H9 (cell line): ENCODE data around the gene MOCS2. TPM values are rescaled to one million over a fixed set of nuclear protein-coding genes. Genes with fewer than 3 reads are reported as not detected.
A peak's percentile ranks its signal among the peaks of the same experiment; 100 is the strongest.

ENCODE experiments used
- DNase-seq: peaks from one replicate; pipeline ENCODE4 v3.0.0-alpha.2; 2017
- H2AFZ ChIP-seq: one replicate; pipeline ENCODE4 v1.6.1; 2013; ENCODE audit warnings: mild to moderate bottlenecking, low read length, control low read depth, moderate library complexity
- H2AK5ac ChIP-seq: 2 replicates; pipeline ENCODE4 v1.6.1; 2013; ENCODE audit warnings: low read length, control low read depth, mixed read lengths; ENCODE audit not compliant: insufficient read length
- H2BK120ac ChIP-seq: one replicate; pipeline ENCODE4 v1.6.1; 2013; ENCODE audit warnings: low read depth, mild to moderate bottlenecking, low read length, control low read depth, inconsistent platforms; ENCODE audit not compliant: poor library complexity, severe bottlenecking
- H2BK12ac ChIP-seq: 2 replicates; pipeline ENCODE4 v1.6.1; 2013; ENCODE audit warnings: low read length, control low read depth, mixed read lengths, low read depth; ENCODE audit not compliant: insufficient read length
- H2BK15ac ChIP-seq: 2 replicates; pipeline ENCODE4 v1.6.1; 2013; ENCODE audit warnings: low read depth, low read length, control low read depth
- H2BK20ac ChIP-seq: one replicate; pipeline ENCODE4 v1.6.1; 2013; ENCODE audit warnings: low read depth, mild to moderate bottlenecking, low read length, control low read depth, inconsistent platforms; ENCODE audit not compliant: poor library complexity, severe bottlenecking
- H2BK5ac ChIP-seq: 2 replicates; pipeline ENCODE4 v1.6.1; 2013; ENCODE audit warnings: low read length, control low read depth, mixed read lengths; ENCODE audit not compliant: insufficient read length
- H3K14ac ChIP-seq: 2 replicates; pipeline ENCODE4 v1.6.1; 2013; ENCODE audit warnings: low read length, control low read depth; ENCODE audit not compliant: insufficient read depth
- H3K18ac ChIP-seq: 2 replicates; pipeline ENCODE4 v1.6.1; 2013; ENCODE audit warnings: low read depth, mild to moderate bottlenecking, mixed read lengths, low read length, control low read depth; ENCODE audit not compliant: insufficient read length
- H3K23ac ChIP-seq: 2 replicates; pipeline ENCODE4 v1.6.1; 2013; ENCODE audit warnings: low read length, control low read depth, mixed read lengths, low read depth; ENCODE audit not compliant: insufficient read length
- H3K23me2 ChIP-seq: 2 replicates; pipeline ENCODE4 v1.6.1; 2013; ENCODE audit warnings: low read depth, mild to moderate bottlenecking, mixed read lengths, low read length, control low read depth; ENCODE audit not compliant: insufficient read length, poor library complexity, severe bottlenecking
- H3K27ac ChIP-seq: 2 replicates; pipeline ENCODE4 v1.5.1; 2013; ENCODE audit warnings: low read length, control low read depth, mixed read lengths, low read depth; ENCODE audit not compliant: insufficient read length
- H3K27me3 ChIP-seq: 2 replicates; pipeline ENCODE4 v1.6.1; 2013; ENCODE audit warnings: low read length, control low read depth, inconsistent platforms; ENCODE audit not compliant: insufficient read depth
- H3K4ac ChIP-seq: 2 replicates; pipeline ENCODE4 v1.6.1; 2013; ENCODE audit warnings: low read depth, mild to moderate bottlenecking, control low read depth, inconsistent platforms, low read length, moderate library complexity
- H3K4me1 ChIP-seq: 2 replicates; pipeline ENCODE4 v1.6.1; 2013; ENCODE audit warnings: low read length, control low read depth, inconsistent platforms; ENCODE audit not compliant: insufficient read depth
- H3K4me2 ChIP-seq: 2 replicates; pipeline ENCODE4 v1.6.1; 2013; ENCODE audit warnings: low read length, control low read depth, mixed read lengths; ENCODE audit not compliant: insufficient read length, insufficient read depth
- H3K56ac ChIP-seq: 2 replicates; pipeline ENCODE4 v1.6.1; 2013; ENCODE audit warnings: low read depth, mild to moderate bottlenecking, mixed read lengths, low read length, control low read depth; ENCODE audit not compliant: insufficient read length
- H3K79me1 ChIP-seq: 2 replicates; pipeline ENCODE4 v1.6.1; 2013; ENCODE audit warnings: low read depth, mild to moderate bottlenecking, moderate library complexity, low read length, control low read depth, inconsistent platforms; ENCODE audit not compliant: insufficient read depth, poor library complexity, severe bottlenecking
- H3K79me2 ChIP-seq: 2 replicates; pipeline ENCODE4 v1.6.1; 2013; ENCODE audit warnings: low read length, control low read depth, inconsistent platforms; ENCODE audit not compliant: insufficient read depth
- H3K9ac ChIP-seq: 2 replicates; pipeline ENCODE4 v1.6.1; 2013; ENCODE audit warnings: low read length, control low read depth, mixed read lengths; ENCODE audit not compliant: insufficient read length; ENCODE audit errors: extremely low read depth
- H3K9me3 ChIP-seq: one replicate; pipeline ENCODE4 v1.6.1; 2013; ENCODE audit warnings: low read depth, low read length, inconsistent platforms; ENCODE audit not compliant: control insufficient read depth
- H3T11ph ChIP-seq: one replicate; pipeline ENCODE4 v1.6.1; 2013; ENCODE audit warnings: mild to moderate bottlenecking, low read length, control low read depth, inconsistent platforms
- H4K20me1 ChIP-seq: one replicate; pipeline ENCODE4 v1.6.1; 2013; ENCODE audit not compliant: control insufficient read depth, insufficient read length, insufficient read depth
- H4K5ac ChIP-seq: 2 replicates; pipeline ENCODE4 v1.6.1; 2013; ENCODE audit warnings: low read depth, mild to moderate bottlenecking, mixed read lengths, low read length, control low read depth; ENCODE audit not compliant: insufficient read length
- H4K8ac ChIP-seq: replicated peaks from 2 replicates; pipeline ENCODE4 v1.6.1; 2013; ENCODE audit warnings: low read length, control low read depth, mixed read lengths, low read depth; ENCODE audit not compliant: insufficient read length
- H4K91ac ChIP-seq: 2 replicates; pipeline ENCODE4 v1.6.1; 2013; ENCODE audit warnings: low read depth, mild to moderate bottlenecking, moderate library complexity, mixed read lengths, low read length, control low read depth; ENCODE audit not compliant: insufficient read length
- H3K27ac Mint-ChIP-seq, 3 experiments: 2 replicates in 2 of 3; 3 replicates in 1 of 3; pipeline ENCODE4 v1.8.0; 2020 to 2021; ENCODE audit warnings: mixed read lengths in 3 of 3, mild to moderate bottlenecking in 1 of 3, moderate library complexity in 1 of 3
- H3K27me3 Mint-ChIP-seq: 2 replicates; pipeline ENCODE4 v1.8.0; 2021; ENCODE audit warnings: low read depth, mild to moderate bottlenecking, moderate library complexity, mixed read lengths
- H3K36me3 Mint-ChIP-seq, 3 experiments: 2 replicates in 2 of 3; 3 replicates in 1 of 3; pipeline ENCODE4 v1.8.0; 2020 to 2021; ENCODE audit warnings: low read depth in 3 of 3, mixed read lengths in 3 of 3; ENCODE audit not compliant: insufficient read depth in 1 of 3
- H3K4me1 Mint-ChIP-seq, 2 experiments: 2 replicates each; pipeline ENCODE4 v1.8.0; 2020; ENCODE audit warnings: mixed read lengths in 2 of 2
- H3K4me3 Mint-ChIP-seq, 2 experiments: 2 replicates in 1 of 2; 3 replicates in 1 of 2; pipeline ENCODE4 v1.8.0; 2020 to 2021; ENCODE audit warnings: mild to moderate bottlenecking in 2 of 2, mixed read lengths in 2 of 2, moderate library complexity in 1 of 2
- H3K9me3 Mint-ChIP-seq, 2 experiments: 2 replicates in 1 of 2; 3 replicates in 1 of 2; pipeline ENCODE4 v1.8.0; 2020; ENCODE audit warnings: mild to moderate bottlenecking in 2 of 2, mixed read lengths in 2 of 2, moderate library complexity in 1 of 2
- WGBS: extraction: QIAGEN DNeasy Blood & Tissue Kit; methylation state at CpG from one replicate; pipeline ENCODE4 v1.1.7; 2013; ENCODE audit warnings: missing lambda C conversion rate, low lambda C conversion rate, mixed read lengths; ENCODE audit not compliant: insufficient read length; ENCODE audit errors: extremely low coverage; 5-methylcytosine and 5-hydroxymethylcytosine counted together
- total RNA-seq: library from RNA; stranded (reverse); gene quantifications from 2 replicates; pipeline ENCODE4 v1.2.1, GENCODE V29; 2021
- TF ChIP-seq, protein P1 (sequence below): fragments of 200-600 bp; sonication (generic); conservative IDR thresholded peaks from 3 replicates; pipeline ENCODE4 v1.8.0; 2021; ENCODE audit warnings: antibody characterized with exemption, mild to moderate bottlenecking

Gene MOCS2
- total RNA-seq, 1 experiment from 2014 or later: 24.8 TPM

GRCh38 chr5:53087171-53087570 is 22.4 kb downstream of the MOCS2 start:
- Histone ChIP-seq H3K4me1 (no peaks in the 10 kb centered on the region), H3K18ac (no peak overlapping the region), H3K27me3 (no peaks in the 10 kb centered on the region), H3K23me2 (no peaks in the 10 kb centered on the region), H2BK120ac (no peak overlapping the region), H4K5ac (no peak overlapping the region), H3K4ac (no peak overlapping the region), H2AK5ac (no peak overlapping the region), H3K14ac (no peak overlapping the region), H4K91ac (no peak overlapping the region), H4K20me1 (no peaks in the 10 kb centered on the region), H2BK12ac (no peak overlapping the region), H4K8ac (no peak overlapping the region), H3K4me2 (no peak overlapping the region), H3K79me2 (no peaks in the 10 kb centered on the region), H3K56ac (no peak overlapping the region), H3K79me1 (no peaks in the 10 kb centered on the region), H3T11ph (no peak overlapping the region), H3K27ac (no peak overlapping the region), H2BK5ac (no peak overlapping the region), H2AFZ (no peak overlapping the region), H2BK15ac (no peak overlapping the region), H2BK20ac (no peak overlapping the region), H3K9me3 (no peaks in the 10 kb centered on the region), H3K23ac (no peak overlapping the region), H3K9ac (no peak overlapping the region)
- no peaks in the 10 kb centered on the region for H3K4me1 Mint-ChIP-seq
- H3K4me3 Mint-ChIP-seq: no peak overlapping the region
- no CpG with 5 or more reads among the region's 1 CpG for WGBS
- no peaks in the 10 kb centered on the region for H3K9me3 Mint-ChIP-seq
- no peaks in the 10 kb centered on the region for H3K27me3 Mint-ChIP-seq
- no peak for DNase-seq
- peak overlapping the region in 1 of 3 experiments; percentile 59; a peak in 1 of 7 replicates for H3K27ac Mint-ChIP-seq
- H3K36me3 Mint-ChIP-seq: no peaks in the 10 kb centered on the region
- TF ChIP-seq, protein P1, sequence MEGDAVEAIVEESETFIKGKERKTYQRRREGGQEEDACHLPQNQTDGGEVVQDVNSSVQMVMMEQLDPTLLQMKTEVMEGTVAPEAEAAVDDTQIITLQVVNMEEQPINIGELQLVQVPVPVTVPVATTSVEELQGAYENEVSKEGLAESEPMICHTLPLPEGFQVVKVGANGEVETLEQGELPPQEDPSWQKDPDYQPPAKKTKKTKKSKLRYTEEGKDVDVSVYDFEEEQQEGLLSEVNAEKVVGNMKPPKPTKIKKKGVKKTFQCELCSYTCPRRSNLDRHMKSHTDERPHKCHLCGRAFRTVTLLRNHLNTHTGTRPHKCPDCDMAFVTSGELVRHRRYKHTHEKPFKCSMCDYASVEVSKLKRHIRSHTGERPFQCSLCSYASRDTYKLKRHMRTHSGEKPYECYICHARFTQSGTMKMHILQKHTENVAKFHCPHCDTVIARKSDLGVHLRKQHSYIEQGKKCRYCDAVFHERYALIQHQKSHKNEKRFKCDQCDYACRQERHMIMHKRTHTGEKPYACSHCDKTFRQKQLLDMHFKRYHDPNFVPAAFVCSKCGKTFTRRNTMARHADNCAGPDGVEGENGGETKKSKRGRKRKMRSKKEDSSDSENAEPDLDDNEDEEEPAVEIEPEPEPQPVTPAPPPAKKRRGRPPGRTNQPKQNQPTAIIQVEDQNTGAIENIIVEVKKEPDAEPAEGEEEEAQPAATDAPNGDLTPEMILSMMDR: no peak
